Sciatic nerve (tissue), 2 donors: ENCODE results near the gene PCGF5. TPM values are rescaled to one million over a fixed set of nuclear protein-coding genes. Genes with fewer than 3 reads are reported as not detected.
"Not testable (repeated sequence)": the region's sequence is repeated elsewhere in the genome, so short reads cannot be mapped to it uniquely, and the experiment has no call there.

Source experiments
- ATAC-seq: fragments of 200-7000 bp; cut with Tn5 transposase; one replicate; pipeline ENCODE4 v1.9.1; 2020; ENCODE audit warnings: mild to moderate bottlenecking, moderate library complexity
- DNase-seq: peaks from one replicate; pipeline ENCODE4 v3.0.0-alpha.2; 2020; ENCODE audit warnings: low spot score
- intact Hi-C: fragments of 100-400 bp; cut with DNase I; formaldehyde crosslinking; loops from one replicate; pipeline ENCODE4 v1.14.2; 2022
- total RNA-seq: library from RNA; stranded (reverse); fragmentation: NEBNext Ultra II Directional; extraction: Animal tissue kit (Norgen Biotek cat#: 25700); gene quantifications from one replicate; pipeline ENCODE4 v1.2.1, GENCODE V29; 2021
- donor health status: DM: no; HTN: no; CAD: no.
- donor health status: DM: no; HTN: no; CAD: no.

The PCGF5 gene
- total RNA-seq, 1 donor from 2014 or later = 54.2 TPM

DNA sequence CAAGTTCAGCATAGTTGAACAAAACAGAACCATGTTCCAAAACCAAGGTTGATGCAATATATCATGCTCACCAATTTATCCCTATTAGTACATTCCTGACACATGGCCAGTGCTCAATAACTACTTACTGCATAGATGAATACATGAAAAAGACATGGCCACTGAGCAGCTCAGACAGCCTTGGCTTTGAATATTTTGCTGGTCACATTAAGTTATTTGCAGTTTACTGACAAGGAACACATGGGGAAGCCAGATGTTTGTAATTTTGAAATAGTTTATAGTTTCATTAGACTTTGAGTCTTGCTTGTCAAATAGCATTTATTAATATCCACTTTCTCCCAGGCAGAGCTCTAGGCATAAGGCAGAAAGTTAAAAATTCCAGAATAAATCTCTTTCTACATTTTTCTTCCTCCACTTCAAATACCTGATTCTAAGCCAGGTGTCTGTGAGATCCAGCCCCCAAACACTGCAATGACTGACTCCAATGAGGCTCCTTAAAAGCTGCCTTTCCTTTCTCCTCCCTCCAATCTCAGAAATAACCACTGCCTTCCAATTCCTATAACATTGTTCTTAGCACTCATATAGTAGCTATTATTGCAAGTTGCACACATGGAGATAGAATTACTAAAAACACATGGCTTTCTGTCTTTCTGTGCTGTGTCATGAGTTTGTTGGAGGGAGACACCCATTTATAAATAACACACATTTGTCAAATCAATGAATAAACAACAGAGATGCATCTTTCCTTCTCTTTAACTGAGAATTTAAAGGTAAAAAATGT, 91.3 kb downstream of the PCGF5 start:
- ATAC-seq = no peak
- intact Hi-C loops = no loop called here
- no peak for DNase-seq

DNA sequence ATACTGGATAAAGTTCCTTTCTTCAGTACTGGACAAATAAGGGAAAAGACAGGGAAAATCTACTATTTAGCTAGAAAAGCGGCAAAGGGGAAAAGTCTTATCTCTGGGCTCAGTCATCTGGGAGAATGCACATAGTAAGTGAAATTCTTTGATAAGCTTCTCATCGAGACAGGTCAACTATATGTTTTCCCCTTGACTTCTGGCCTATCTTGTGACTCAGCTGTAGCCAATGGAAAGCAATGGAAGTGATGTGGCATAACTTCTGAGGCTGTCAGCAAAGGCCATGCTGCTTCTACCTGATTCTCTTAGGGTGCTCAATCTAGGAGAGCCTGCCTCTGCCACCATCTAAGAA, 91.9 kb downstream of the PCGF5 start:
- intact Hi-C loops = no loop called here
- ATAC-seq = no peak
- no peak for DNase-seq

DNA sequence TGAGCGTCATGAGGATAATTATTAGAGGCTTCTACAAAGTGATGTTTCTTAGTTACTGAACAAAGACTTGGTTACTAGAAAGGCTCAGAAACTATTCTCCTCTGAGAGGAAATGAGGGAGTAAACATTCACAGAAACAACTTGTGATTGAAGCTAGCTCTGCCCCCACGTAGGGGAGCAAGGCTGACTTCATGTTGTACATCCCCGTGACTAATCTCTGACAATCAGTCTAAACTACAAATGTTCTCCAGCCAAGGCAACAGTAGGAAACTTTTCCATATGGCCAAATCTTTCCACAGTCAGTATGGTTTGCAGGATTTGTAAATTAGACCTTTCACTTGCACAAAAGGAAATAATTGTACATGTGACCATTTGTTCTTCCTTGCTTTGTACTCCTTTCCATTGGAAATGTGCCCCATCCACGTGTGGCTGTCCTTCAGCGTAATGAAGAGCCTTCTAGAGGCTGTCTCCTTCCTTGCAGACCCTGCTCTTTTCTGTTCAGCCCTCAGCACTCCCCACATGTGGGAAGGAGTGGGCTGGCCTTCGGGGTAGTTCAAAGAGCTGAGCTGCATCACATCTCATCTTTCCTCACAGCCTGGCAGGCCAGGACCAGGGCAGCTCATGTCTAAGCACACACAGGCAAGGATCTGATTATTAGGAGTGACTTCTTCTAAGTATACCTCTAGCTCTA, 93.5 kb downstream of the PCGF5 start:
- DNase-seq (no peak), ATAC-seq (no peak)
- intact Hi-C loops = no loop called here

DNA sequence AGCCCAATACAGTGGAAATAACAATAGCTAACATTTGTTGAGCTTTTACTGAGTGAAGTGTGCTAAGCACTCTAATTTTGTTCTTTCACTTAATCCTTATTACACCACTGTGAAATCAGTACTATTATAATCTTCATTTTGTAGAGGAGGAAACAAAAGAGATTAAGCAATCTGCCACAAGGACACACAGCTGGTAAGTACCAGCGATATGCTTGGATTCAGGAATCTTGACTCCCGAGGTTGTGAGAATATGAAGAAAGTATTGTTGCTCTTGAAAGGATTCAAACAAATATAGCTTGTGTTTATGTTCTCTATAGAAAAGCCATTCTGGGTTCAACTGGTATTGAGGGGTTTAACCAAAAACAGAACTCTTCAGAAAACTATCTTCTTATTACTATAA, 96.0 kb downstream of the PCGF5 start:
- no peak for DNase-seq
- no peak for ATAC-seq

DNA sequence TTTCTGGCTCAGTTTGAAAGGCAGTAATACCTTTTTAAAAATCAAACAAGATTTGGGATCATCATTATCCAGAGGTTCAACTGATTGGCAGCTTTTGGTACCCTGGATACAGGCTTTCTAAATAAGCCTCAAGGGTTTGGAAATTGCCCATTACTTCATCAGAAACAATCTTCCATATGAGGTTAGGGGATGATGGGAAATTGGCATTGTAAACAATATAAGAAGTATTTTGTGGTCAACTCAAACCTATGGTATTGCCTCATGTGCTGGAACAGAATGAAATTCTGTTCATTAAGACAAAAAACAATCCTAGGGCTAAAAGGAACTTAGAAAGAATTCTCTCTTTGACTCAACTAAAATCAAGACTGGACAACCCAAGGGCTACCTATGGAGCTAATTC, 97.1 kb downstream of the PCGF5 start:
- intact Hi-C loops = no loop called here
- ATAC-seq = no peak
- no peak for DNase-seq

More for the DNA sequence above, 96.0 kb downstream of the PCGF5 start:
- intact Hi-C loops = no loop called here

DNA sequence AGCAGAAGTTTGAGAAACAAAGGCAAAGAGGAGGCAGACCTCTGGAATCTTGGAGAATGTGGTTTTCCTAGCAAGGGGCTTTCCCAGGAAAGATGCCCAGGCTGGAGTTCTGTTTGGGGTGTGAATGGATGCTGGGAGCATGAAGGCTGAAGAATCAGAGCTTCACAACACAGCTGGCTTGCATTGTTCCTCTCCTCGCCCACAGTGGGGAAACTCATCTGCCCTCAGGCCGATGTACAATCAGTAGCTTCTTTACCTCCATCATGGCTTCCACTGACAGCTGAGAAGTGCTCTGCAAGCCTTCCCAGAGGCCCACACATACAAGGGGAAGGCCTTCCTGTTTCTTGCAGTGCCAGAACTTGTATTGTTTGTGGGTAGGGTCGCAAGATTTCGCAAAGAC, 98.9 kb downstream of the PCGF5 start:
- intact Hi-C loops = no loop called here
- no peak for DNase-seq
- ATAC-seq = no peak

DNA sequence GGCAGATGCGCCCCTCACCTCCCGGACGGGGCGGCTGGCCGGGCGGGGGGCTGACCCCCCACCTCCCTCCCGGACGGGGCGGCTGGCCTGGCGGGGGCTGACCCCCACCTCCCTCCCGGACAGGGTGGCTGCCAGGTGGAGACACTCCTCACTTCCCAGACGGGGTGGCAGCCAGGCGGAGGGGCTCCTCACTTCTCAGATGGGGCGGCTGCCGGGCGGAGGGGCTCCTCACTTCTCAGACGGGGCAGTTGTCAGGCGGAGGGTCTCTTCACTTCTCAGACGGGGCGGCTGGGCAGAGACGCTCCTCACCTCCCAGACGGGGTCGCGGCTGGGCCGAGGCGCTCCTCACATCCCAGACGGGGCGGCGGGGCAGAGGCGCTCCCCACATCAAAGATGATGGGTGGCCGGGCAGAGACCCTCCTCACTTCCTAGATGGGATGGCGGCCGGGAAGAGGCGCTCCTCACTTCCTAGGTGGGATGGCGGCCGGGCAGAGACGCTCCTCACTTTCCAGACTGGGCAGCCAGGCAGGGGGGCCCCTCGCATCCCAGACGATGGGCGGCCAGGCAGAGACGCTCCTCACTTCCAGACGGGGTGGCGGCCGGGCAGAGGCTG, 102.9 kb downstream of the PCGF5 start:
- intact Hi-C loops, ATAC-seq, DNase-seq: not testable (repeated sequence)

DNA sequence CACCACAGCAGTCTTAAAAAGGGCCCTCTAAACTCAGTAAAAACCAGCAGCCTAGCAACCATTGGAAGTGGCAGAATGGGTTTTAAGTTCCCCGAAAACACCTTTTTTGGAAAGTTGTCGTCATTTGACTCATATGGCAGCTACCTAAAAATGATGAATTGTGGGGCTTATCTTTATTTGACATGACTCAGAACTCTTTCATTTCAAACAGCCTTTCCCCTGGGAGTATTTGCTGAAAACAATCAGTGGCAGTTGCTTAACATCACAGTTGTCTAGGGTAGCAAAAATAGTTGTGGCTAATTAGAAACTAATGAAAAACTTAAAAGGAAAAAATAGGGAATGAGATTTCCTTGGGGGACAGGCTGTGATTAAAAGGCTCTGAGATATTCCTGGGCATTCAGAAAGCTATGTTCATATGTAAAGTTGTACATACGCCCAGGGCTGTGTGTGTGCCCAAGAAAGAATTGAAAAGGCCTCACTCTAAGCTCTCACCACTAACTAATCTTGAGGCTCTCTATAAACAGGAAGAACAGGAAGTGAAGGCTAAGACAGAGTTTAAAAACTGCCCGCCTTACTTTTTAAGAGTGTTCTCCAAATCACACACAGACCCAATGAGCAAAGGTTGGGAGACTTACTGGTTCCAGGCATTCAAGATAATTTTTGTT, 108.0 kb downstream of the PCGF5 start:
- intact Hi-C loops = no loop called here
- DNase-seq (no peak), ATAC-seq (no peak)

Other genes starting within 250 kb of the PCGF5 start
- gene HECTD2, start 189.7 kb downstream of the PCGF5 start, total RNA-seq = 27.1 TPM